Stimulated activated CD4-positive, alpha-beta T cell treated with anti-CD3 and anti-CD28 coated beads, TNF-alpha, amount 100 ng/mL, for 1 hour (primary cell): ENCODE results near the gene SMAD7.

Experiments
- DNase-seq, 3 donors: peaks; one replicate each; pipeline ENCODE4 v3.0.0-alpha.2; 2020; ENCODE audit warnings: low read depth in 3 of 3, low spot score in 1 of 3

Gene SMAD7, protein sequence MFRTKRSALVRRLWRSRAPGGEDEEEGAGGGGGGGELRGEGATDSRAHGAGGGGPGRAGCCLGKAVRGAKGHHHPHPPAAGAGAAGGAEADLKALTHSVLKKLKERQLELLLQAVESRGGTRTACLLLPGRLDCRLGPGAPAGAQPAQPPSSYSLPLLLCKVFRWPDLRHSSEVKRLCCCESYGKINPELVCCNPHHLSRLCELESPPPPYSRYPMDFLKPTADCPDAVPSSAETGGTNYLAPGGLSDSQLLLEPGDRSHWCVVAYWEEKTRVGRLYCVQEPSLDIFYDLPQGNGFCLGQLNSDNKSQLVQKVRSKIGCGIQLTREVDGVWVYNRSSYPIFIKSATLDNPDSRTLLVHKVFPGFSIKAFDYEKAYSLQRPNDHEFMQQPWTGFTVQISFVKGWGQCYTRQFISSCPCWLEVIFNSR

DNA sequence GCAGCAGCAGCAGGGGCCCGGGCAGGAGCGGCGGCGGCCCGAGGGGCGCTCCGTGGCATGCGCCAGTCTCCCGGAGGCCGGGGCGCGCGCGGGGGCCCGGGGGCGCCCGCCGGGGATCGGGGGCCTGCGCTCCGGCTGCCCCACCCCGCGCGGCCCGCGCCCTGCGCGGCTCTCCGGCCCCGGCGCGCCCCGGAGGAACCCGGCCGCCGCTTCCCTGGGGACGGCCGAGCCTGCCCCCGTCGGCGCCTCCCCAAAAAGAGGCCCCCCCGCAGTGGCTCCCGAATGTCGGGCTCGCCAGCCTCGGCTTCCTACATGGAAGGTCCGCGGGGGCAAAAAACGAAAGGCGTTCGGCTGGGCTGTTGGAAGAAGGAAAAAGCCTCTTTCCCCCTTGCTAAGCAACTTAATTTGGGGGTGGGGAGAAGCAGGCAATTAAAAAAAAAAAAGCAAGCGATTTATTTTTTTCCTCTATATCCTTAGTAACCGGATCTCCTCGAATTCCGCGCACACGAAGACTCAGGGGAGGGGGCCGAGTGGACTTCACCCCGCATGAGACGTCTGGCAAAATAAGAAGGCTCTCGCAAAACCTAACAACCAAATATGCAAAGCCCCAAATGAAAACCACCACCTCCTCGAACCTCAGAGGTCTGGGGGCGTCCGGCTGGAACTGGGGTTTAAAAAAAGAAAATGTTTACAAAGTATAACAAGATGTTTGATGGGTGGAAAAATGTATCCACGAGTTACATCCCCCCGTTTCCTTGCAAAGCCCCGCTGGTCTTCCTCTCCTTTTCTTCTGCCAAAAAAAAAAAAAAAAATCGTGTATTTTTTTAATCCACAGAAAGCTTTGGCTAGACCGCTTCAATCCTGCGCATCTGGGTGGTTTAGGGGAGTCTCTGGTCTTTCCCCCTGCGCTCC, at the start of gene SMAD7:
Gene SMAD7 (minus strand): TSS at position 430 of the 912 bp plus-strand sequence. CDS start 541 bp downstream, outside the sequence.
- DNase-seq: no peak

DNA sequence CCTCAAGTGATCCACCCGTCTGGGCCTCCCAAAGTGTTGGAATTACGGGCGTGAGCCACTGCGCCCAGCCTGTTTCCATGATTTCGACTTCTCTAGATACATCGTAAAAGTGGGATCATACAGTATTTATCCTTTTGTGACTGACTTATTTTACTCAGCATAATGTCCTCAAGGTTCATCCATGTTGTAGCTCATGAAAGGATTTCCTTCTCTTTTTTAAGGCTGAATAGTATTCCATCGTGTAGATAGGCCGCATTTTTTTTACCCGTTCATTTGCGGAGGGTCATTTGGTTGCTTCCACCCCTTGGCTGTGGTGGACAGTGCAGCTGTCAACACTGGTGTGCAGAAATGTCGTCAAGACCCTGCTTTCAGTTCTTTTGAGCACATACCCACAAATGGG, 48.8 kb upstream of the SMAD7 start:
- no peak for DNase-seq

DNA sequence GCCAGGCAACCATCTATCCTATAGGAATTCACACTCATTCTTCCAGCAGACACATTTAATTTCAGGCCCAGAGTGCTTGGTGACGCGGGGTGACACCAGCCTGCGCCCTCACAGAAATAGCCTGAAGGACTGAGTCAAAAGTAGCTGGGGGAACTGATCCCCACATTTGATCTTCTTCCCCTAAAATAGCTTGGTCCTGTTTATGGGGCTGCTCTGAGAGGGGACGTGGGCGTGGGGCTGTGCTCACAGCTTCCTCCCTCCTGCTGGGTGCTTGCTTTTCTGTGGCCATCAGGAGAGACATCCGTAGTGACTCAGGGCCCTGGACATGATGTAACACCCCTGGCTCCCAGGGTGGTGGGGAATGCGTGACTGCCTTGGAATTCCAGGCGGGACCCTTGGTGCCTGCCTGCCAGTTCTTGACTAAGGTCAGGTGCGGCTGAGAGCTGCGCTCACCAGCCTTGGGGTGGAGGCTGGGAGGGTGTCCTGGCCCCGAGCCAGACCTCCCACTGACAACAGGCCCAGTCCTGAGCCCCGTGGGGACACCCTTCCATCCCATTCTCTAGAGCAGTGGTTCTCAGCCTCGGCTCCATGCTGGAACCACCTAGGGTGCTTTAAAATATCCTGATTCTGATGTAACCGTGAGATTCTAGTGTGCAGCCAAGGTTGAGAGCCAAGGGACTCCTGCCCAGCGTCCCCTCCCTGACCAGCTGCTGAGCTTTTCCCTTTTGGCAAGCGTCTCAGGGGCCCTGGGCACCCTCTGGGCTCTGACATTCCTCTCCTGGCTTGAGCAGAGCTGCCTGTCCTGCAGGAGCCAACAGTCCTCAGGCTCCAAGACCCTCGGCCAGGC, 47.4 kb upstream of the SMAD7 start:
- DNase-seq: no peak

DNA sequence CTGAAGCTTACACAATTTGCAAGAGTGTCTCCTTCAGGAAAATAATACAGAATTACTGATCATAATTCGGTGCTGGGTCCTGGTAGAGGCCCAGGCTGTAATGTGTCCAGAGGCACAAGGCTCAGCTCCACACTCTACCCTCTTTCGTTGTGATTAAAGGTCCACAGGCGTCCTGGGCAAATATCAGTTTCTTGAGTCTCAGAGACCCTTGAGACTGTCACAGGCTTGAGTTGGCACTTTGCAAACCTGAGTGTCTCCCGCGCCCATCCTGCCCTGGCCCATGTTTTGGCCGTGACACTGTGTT, 46.9 kb upstream of the SMAD7 start:
- DNase-seq: no peak

DNA sequence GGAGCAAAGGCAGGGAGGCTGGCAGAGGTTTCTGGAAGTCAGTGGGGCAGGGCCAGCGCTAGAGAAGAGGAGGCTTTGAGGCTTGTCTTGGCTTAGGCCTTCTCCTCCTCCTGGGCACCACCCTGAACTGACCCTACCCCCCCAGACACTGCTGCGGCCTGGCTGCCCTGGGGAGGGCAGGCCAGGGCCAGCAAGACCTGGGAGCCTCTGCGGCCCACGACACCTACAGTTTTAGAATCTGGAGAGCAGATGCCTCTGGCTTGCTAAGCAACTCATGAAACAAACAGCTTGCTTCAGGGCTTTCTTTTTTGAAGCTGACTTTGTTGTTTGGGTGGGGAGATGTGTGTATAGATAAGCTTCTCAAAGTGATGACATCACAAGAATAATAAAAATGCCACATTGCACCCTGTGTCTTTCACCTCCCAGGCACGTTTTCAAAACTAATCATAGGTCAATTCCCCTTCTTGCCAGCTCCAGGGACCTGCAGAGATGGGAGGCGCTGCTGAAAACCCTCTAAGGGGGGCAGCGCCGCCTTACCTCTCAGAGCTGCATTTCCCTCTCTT, 46.2 kb upstream of the SMAD7 start:
- DNase-seq: no peak

DNA sequence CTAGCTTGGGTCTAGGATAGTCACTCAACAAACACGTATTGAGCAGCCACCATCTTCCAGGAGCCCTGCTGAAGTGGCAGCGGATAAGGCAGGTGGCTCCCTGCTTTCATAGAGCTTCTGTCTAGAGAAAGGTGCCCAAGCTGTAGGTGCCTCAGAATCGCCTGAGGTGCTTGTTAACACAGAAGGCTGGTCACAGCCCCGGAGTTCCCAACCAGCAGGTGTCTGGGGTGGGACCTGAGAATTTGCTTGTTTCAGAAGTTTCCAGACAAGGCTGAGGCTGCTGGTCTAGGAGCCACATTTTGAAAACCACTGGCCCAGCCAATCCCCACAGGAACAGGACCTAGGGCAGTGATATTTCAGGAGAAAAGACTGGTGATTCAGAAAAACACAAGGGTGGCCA, 45.3 kb upstream of the SMAD7 start:
- DNase-seq: no peak

DNA sequence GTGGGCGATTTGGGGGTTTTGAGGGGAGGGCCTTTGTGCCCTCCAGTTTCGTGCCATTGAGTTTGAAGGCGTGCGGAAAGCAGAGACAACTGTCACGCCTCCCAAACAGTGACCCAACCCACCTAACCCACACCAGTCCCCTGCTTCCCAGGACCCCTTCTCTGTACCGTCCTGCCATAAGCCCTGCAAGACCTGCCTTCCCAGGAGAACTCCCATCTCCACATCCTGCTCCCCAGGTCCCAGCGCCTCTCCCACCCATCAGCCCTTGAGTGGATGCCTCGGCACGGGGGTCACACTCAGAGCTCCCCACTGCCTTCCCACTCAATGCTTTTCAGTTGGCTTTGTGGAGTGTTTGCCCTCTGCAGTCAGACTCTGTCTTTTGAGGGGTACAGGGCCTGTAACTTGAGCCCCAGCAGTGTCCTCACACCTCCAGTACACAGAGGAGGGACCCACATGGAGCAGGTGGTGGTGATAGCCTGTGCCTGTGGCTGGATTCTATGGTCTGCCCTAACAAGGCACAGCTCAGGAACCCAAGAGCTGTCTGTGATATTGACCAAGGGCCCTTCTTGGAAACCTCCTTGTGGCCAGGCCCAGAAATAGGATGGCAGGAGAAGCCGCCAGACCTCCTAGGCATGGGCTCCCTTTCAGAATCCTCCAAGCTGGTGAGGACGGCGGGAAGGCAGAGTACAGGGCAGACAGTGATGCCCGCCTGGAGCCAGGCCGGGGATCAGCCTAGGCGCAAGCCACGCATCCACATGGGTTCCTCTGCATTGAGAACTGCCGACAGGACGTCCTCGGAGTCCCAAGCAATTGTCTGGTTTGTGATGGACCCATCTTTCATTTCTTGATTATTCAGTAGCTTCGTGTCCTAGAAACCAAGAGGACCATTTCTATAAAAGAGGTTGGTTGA, 44.4 kb upstream of the SMAD7 start:
- DNase-seq: no peak

DNA sequence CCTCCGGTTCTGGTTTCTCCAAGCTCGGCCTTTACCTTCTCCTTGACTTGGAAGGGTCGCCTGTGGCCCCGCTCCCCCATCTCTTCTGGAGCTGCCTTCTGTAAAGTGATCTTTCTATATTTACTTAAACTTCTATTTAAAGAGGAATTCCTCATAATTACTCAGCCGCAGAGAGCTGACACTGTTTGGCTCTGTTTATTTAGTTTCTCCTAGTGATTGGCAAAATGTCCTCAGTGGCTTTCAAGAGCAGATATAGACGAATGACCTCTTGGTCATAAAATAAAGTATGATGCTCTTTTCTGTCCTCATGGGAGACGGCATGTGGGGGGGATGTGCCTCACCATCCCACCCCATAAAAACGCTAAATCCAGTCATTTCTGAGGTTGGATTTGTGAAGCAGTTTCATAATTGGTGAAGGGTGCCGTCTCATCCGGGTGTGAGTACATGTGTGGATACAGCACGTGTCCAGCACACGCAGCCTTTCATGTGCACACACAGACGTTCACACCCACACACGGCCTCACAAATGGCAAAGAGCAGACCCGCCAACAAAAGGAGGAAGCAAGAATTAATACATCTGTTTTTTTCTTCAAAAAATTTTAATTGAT, 43.4 kb upstream of the SMAD7 start:
- DNase-seq: no peak

DNA sequence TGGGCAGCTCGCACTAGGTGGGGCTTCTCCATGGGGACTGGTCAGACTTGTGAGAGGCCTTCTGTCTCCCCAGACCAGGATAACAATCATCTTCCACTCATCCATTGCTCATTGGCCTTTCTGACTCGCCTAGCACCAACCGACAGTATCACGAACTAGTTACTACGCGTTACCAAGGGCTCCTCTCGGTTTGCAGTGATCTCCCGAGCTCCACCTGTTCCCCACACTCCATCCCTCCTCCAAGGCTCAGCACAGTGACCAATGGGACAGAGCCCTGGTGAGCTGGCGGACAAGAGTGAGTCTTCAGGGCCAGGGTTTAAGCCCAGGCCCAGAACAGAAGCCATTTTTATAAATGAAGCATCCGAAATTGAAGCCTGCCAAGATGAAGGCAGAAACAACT, 42.8 kb upstream of the SMAD7 start:
- no peak for DNase-seq

DNA sequence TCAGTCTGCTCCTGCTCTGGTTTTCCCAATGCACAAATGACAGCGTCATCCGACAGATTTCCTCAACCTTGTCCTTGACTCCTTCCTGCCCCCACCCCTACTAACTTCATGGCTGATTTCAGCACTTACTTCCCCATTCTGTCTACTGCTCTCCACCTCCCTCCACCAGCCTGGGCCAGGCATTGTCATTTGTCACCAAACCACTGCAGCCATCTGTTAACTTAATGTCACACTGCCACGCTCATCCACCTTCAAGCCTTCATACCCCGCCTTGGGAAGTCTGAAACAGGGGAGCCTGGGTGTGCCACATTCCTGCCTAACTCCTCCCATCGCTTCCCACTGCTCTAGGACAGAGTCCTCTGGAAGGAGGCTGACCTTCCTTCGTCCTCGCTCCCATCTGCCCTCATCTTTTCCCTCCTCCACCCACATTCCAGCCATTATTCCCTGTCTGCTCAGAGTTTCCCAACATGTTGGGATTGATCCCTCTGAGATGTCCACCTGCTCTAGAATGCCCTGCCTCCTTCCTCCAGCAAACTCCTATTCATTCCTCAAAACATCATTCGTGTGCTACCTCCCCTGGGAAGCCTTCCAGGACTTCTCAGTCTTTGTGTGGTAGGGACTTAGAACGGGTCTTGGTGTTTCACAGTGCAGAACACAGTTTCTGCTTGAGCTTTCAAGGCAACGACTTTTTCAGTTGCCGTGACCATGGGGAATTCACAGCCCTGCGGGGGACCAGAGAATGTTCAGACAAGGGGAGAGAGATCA, 42.2 kb upstream of the SMAD7 start:
- DNase-seq: no peak

DNA sequence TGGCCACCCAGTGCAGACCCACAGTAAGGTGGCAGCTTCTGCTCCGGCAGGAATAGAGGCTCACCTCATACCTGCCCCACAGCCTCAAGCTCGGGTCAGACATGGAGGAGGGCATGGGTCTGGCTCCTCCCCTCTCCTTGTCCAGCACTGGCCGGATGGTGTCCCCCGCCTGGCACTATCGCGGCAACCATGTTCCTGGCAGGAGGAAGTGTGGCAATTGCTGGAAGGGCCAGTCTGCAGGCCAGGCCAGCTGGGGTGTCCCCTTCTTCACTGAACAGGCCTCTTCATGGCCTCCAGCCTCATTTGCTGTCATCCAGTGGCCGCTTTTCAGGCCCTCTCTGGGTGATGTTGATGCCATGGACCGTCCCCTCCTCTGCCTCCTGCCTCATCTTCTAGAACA, 41.4 kb upstream of the SMAD7 start:
- no peak for DNase-seq

DNA sequence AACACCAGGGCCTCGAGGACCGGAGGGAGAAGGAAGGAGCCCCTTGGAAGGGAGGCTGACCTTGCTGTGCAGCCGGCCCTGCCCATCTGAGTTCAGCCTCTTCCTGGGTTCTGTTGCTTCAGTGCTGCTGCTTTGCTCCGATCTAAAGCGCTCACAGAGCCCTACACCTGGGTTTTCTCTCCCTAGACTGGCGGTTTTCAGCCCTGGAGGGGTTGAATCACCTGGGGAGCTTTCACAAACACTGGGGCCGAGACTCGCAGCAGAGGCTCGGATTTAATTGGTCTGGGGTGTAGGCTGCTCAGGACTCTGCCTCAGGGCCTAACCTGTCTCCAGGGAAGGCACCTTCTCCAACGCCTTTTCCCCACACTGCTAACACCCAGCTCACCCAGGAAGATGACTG, 40.9 kb upstream of the SMAD7 start:
- DNase-seq: no peak

DNA sequence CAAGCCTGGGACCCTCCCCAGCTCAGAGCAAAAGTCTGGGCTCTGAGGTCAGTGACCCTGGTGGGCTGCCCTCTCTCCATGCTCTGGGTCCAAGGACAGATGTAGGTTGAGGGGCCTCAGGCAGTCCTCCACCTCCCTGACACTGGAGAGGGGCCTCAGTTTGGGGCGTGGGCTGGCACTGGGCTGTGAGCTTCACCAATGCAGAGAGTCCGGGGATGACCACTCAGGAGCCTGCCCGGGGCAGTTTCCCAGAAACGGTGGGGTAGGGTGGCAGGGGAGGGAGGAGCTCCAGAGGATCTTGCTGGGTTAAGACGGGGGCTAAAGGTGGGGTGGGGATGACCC, 40.5 kb upstream of the SMAD7 start:
- DNase-seq: no peak

DNA sequence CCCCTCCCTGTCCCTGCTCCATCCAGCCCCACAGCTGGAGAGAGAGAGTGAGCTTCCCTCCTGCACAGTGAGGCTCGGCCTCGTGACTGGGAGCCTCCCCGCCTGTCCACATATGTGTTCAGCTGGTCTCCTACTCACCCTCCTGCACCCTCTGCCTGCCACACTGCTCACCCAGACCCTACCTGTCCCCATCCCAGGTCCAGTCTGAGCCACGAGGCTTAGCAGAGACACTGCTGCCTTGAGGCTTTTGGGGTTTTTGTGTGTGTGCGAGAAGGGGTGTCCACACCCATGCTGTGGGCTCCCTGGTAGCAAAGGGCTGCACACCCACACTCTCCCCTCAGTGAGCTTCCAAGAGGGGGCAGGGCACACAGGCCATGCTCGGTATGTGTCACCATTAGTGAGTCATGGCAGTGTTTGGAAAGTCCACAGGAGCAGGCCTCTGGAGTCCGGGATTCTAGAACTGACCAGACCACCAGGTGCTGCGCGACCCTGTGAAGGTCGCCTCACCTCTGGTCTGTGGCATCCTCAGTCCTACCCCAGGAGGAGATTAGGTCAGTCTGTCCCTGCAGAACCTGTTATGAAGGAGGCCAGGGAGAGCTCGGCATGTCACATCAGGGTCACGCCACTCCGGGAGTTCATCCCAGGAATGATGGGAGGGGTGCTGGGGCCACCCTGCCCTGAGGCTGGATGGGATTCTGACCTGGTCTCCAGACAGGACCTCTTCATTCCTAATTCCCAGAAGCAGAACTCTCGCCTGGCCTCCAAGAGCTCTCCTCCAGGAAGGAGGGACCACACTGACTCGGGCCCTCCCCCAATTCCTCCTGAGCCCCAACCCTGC, 39.9 kb upstream of the SMAD7 start:
- no peak for DNase-seq

DNA sequence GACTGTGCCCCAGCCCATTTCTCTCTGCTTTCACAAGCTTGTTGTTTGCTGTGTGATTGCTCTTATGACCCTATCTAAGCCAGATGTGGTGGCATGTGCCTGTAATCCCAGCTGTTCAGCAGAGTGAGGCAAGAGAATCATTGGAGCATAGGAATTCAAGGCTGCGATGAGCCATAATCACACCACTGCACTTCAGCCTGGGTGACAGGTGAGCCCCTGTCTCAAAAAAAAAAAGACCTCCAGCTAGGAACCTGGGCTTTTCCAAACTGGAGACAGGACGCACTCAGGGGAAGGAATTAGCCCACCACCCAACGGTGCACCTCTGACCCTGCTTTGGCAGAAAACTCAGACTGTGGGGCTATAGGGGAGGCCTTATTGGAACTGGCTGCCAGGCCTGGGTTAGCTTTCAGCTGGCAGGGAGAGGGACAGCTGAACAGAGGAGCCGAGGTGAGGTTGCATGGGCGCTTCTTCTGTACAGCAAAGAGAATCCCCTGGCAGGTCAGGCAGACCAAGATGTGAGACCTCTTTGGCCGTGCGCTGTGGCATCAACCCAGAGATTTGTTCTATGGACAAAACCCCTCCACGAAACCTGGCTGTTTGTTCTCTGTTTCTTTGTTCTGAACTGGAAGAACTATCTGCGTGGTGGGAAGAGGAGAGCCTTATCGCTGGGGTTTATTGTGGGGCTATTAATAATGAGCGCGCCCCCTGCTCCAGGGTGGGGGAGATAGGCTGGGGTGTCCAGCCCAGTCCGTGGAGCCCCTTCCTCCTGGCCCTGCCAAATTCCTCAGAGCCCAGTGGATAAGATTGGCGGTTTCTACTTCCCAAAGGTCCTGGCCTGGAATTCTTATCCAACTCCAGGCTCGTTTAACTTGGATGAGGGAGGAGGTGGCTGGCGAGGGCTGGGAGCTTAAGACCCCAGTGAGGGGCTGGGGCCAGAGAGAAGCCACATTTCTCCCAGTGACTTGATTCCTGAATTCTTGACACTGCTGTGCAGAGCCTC, 38.8 kb upstream of the SMAD7 start:
- DNase-seq: no peak

DNA sequence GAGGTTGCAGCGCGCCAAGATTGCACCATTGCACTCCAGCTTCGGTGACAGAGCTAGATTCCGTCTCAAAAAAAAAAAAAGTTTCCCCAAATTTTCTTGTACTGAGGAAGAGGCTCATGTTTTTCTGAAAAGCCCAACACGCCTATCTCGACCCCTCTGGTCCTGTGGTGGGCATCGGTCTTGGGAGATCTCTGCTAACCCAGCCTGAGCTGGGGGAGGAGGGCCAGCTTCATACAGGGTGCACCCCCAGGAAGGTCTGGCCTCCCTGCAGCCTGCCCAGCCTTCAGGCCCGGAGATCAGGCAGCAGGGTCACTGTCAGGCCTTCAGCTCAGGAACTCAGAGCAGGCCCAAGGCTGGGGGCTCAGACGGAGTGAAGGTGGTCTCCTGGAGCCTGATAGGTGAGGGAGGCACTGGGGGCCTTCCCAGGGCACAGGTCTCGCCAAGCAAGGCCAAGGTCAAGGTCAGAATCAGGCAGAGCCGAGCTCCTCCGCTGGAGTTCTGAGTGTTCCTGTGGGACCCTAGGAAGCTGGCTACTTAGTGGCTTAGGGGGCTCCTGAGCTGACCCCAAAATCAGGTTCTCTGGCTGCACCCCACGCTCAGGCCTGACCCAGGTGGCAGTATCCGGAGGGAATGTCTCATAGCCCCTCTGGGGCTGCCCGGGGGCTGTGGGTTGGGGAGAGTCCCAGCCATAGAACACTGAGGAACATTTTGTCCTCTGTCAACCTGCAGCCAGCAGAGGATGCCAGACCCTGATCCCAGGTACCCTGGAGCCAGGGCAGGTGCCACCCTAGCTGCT, 37.9 kb upstream of the SMAD7 start:
- DNase-seq: no peak
